Trophoblast cell (in vitro differentiated cells and primary cell): ENCODE measurements around the gene TRAF5.
A peak's percentile ranks its signal among the peaks of the same experiment; 100 is the strongest.
"Not testable (repeated sequence)": the region's sequence is repeated elsewhere in the genome, so short reads cannot be mapped to it uniquely, and the experiment has no call there.

ENCODE experiments used
- DNase-seq, 2 donors: peaks; one replicate each; pipeline ENCODE4 v3.0.0-alpha.2; 2016
- H2AFZ ChIP-seq: 2 replicates; pipeline ENCODE4 v1.6.1; 2013; ENCODE audit warnings: low read length, moderate library complexity, mild to moderate bottlenecking; ENCODE audit not compliant: insufficient read depth, poor library complexity
- H2AK5ac ChIP-seq: 2 replicates; pipeline ENCODE4 v1.6.1; 2013; ENCODE audit warnings: mild to moderate bottlenecking, low read length
- H2BK120ac ChIP-seq: 2 replicates; pipeline ENCODE4 v1.6.1; 2013; ENCODE audit warnings: low read length, mild to moderate bottlenecking, moderate library complexity; ENCODE audit not compliant: insufficient read depth, poor library complexity
- H2BK12ac ChIP-seq: 2 replicates; pipeline ENCODE4 v1.6.1; 2013; ENCODE audit warnings: mild to moderate bottlenecking, low read length, moderate library complexity
- H2BK5ac ChIP-seq: 2 replicates; pipeline ENCODE4 v1.6.1; 2013; ENCODE audit warnings: low read length, low read depth, moderate library complexity, mild to moderate bottlenecking; ENCODE audit not compliant: poor library complexity
- H3K14ac ChIP-seq: 2 replicates; pipeline ENCODE4 v1.6.1; 2013; ENCODE audit warnings: mild to moderate bottlenecking, low read length
- H3K18ac ChIP-seq: 2 replicates; pipeline ENCODE4 v1.6.1; 2013; ENCODE audit warnings: mild to moderate bottlenecking, low read length
- H3K23ac ChIP-seq: 2 replicates; pipeline ENCODE4 v1.6.1; 2013; ENCODE audit warnings: low read length
- H3K27ac ChIP-seq: 2 replicates; pipeline ENCODE4 v1.5.1; 2013; ENCODE audit warnings: low read depth, mild to moderate bottlenecking, inconsistent platforms, low read length, moderate library complexity
- H3K27me3 ChIP-seq: 2 replicates; pipeline ENCODE4 v1.6.1; 2013; ENCODE audit warnings: inconsistent platforms, mild to moderate bottlenecking, low read length, moderate library complexity; ENCODE audit not compliant: insufficient read depth
- H3K36me3 ChIP-seq, 2 experiments: 1 replicate in 1 of 2; 2 replicates in 1 of 2; pipeline ENCODE4 v1.6.1; 2013; ENCODE audit warnings: low read length in 2 of 2, mild to moderate bottlenecking in 2 of 2, moderate library complexity in 1 of 2; ENCODE audit not compliant: insufficient read depth in 2 of 2, control insufficient read depth in 1 of 2
- H3K4ac ChIP-seq: 2 replicates; pipeline ENCODE4 v1.6.1; 2013; ENCODE audit warnings: low read depth, mild to moderate bottlenecking, low read length, moderate library complexity
- H3K4me1 ChIP-seq, 2 experiments: 1 replicate in 1 of 2; 2 replicates in 1 of 2; pipeline ENCODE4 v1.6.1; 2013; ENCODE audit warnings: low read length in 2 of 2, mild to moderate bottlenecking in 2 of 2, moderate library complexity in 1 of 2; ENCODE audit not compliant: insufficient read depth in 2 of 2, control insufficient read depth in 1 of 2
- H3K4me2 ChIP-seq: 2 replicates; pipeline ENCODE4 v1.6.1; 2013; ENCODE audit warnings: inconsistent platforms, mild to moderate bottlenecking, low read length, moderate library complexity
- H3K4me3 ChIP-seq: 2 replicates; pipeline ENCODE4 v1.5.1; 2013; ENCODE audit warnings: mild to moderate bottlenecking, low read depth, low read length, inconsistent platforms
- H3K79me1 ChIP-seq: one replicate; pipeline ENCODE4 v1.6.1; 2013; ENCODE audit warnings: low read length
- H3K79me2 ChIP-seq: 2 replicates; pipeline ENCODE4 v1.6.1; 2013; ENCODE audit warnings: low read length, mild to moderate bottlenecking; ENCODE audit not compliant: control insufficient read depth, insufficient read depth, poor library complexity
- H3K9ac ChIP-seq: 2 replicates; pipeline ENCODE4 v1.6.1; 2013; ENCODE audit warnings: mild to moderate bottlenecking, low read length
- H3K9me3 ChIP-seq: 2 replicates; pipeline ENCODE4 v1.6.1; 2013; ENCODE audit warnings: low read depth, mild to moderate bottlenecking, control low read depth, inconsistent platforms, low read length; ENCODE audit not compliant: insufficient read depth
- H4K12ac ChIP-seq: 2 replicates; pipeline ENCODE4 v1.6.1; 2013; ENCODE audit warnings: low read depth, mild to moderate bottlenecking, low read length, moderate library complexity
- H4K8ac ChIP-seq: 2 replicates; pipeline ENCODE4 v1.6.1; 2013; ENCODE audit warnings: low read depth, mild to moderate bottlenecking, low read length, moderate library complexity
- H4K91ac ChIP-seq: one replicate; pipeline ENCODE4 v1.6.1; 2013; ENCODE audit warnings: low read depth, mild to moderate bottlenecking, low read length, moderate library complexity
- WGBS: extraction: QIAGEN DNeasy Blood & Tissue Kit; methylation state at CpG from one replicate; pipeline ENCODE4 v1.1.7; 2013; ENCODE audit warnings: missing lambda C conversion rate; ENCODE audit not compliant: insufficient read length, insufficient coverage; ENCODE audit errors: extremely low coverage; 5-methylcytosine and 5-hydroxymethylcytosine counted together

Gene TRAF5

DNA sequence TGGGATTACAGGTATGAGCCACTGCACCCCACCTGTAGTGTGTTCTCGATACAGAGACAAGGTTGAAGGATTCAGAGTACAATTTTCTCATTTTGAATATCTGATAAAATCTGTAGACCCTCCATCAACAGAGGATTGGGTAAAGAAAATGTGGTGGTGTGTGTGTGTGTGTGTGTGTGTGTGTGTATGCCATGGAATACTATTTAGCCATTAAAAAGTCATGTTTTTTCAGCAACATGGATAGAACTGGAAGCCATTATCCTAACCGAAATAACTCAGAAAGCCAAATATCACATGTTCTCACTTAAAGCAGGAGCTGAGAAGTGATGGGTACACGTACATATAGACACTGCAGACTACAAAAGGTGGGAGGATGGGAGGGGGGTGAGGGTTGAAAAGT lies 57.9 kb downstream of the TRAF5 start:
- Histone ChIP-seq H2AK5ac (no peak overlapping the region), H3K27me3 (no peaks in the 10 kb centered on the region), H3K79me2 (peaks cover 4% of the 10 kb centered on the region), H4K8ac (no peak overlapping the region), H3K27ac (no peak overlapping the region), H2BK5ac (no peak overlapping the region), H3K4me1 (no peaks in the 10 kb centered on the region), H3K14ac (no peak overlapping the region), H3K23ac (no peak overlapping the region), H3K36me3 (no peaks in the 10 kb centered on the region), H3K4me2 (no peak overlapping the region), H2AFZ (no peak overlapping the region), H3K4ac (no peak overlapping the region), H3K18ac (no peak overlapping the region), H2BK12ac (no peak overlapping the region), H4K91ac (no peak overlapping the region), H3K9ac (no peak overlapping the region), H3K4me3 (no peak overlapping the region), H2BK120ac (no peak overlapping the region), H3K79me1 (peaks cover 8% of the 10 kb centered on the region), H4K12ac (no peak overlapping the region), H3K9me3 (no peaks in the 10 kb centered on the region)
- no CpG with 5 or more reads among the region's 3 CpGs for WGBS
- no peak for DNase-seq

DNA sequence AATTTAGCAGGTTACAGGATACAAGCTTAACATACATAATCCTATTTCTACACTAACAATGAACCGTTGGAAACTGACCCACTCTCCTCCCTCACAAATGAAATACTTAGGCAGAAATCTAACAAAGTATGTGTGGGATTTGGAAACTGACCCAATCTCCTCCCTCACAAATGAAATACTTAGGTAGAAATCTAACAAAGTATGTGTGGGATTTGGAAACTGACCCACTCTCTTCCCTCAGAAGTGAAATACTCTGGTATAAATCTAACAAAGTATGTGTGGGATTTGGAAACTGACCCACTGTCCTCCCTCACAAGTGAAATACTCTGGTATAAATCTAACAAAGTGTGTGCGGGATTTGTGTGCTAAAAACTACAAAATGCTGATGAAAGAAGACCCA lies 60.3 kb downstream of the TRAF5 start:
- Histone ChIP-seq H3K79me2 (peaks cover 4% of the 10 kb centered on the region), H3K79me1 (peaks cover 8% of the 10 kb centered on the region), H4K12ac (no peak overlapping the region), H2BK12ac (no peak overlapping the region), H3K4me1 (no peaks in the 10 kb centered on the region), H3K4ac (no peak overlapping the region), H4K91ac (no peak overlapping the region), H3K27ac (no peak overlapping the region), H3K9me3 (no peaks in the 10 kb centered on the region), H3K4me3 (no peak overlapping the region), H3K9ac (no peak overlapping the region), H2AFZ (no peak overlapping the region), H2BK120ac (no peak overlapping the region), H3K23ac (no peak overlapping the region), H3K27me3 (no peaks in the 10 kb centered on the region), H2AK5ac (no peak overlapping the region), H3K14ac (no peak overlapping the region), H3K4me2 (no peak overlapping the region), H2BK5ac (no peak overlapping the region), H3K18ac (no peak overlapping the region), H4K8ac (no peak overlapping the region), H3K36me3 (no peaks in the 10 kb centered on the region)
- DNase-seq: peak; percentile 1 to 69
- no CpG with 5 or more reads among the region's 2 CpGs for WGBS

DNA sequence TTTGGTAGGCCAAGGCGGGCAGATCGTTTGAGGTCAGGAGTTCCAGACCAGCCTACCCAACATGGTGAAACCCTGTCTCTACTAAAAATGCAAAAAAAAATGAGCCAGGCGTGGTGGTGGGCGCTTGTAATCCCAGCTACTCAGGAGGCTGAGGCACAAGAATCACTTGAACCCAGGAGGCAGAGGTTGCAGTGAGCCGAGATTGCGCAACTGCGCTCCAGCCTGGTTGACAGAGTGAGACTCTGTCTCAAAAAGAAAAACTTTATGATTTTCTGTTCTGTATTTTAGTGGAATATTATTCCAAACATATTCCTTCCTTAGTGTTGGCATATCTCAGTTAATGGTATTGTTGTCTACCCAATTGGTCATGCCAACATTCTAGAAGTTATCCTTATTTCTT lies 64.2 kb downstream of the TRAF5 start:
- not testable (repeated sequence) for H4K8ac ChIP-seq, H2AK5ac ChIP-seq, H3K9ac ChIP-seq, H3K36me3 ChIP-seq, H2BK12ac ChIP-seq, H3K18ac ChIP-seq, H3K23ac ChIP-seq, H2BK5ac ChIP-seq, H3K4me2 ChIP-seq, H3K79me2 ChIP-seq, H4K12ac ChIP-seq, H3K27ac ChIP-seq, H3K4me1 ChIP-seq, H3K14ac ChIP-seq, H3K79me1 ChIP-seq, H2AFZ ChIP-seq, H4K91ac ChIP-seq, H3K4ac ChIP-seq, DNase-seq, H3K9me3 ChIP-seq, H3K27me3 ChIP-seq, H2BK120ac ChIP-seq, H3K4me3 ChIP-seq
- WGBS: no CpG with 5 or more reads among the region's 7 CpGs

DNA sequence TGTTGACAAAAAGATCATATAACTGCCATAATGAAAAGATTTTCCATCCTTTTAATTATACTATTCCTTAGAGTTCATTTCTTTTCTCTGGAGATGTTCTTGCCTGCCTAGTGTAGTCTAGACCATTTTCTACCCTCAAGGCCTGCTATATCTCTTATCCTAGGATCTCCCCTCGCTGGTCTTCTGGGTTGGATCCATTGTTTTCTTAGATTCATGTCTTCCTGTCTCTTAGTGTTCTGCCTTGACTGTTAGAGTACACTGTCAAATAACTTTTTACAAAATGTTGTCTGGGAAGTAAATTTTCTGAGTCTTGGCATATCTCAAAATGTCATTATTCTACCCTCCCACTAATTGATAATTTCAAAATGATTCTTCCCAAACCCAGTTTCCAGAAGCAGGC lies 66.6 kb downstream of the TRAF5 start:
- H3K27me3 ChIP-seq: no peaks in the 10 kb centered on the region

More for the DNA sequence above, 66.6 kb downstream of the TRAF5 start:
- Histone ChIP-seq H3K36me3 (no peaks in the 10 kb centered on the region), H3K23ac (no peak overlapping the region), H3K18ac (no peak overlapping the region), H3K4me2 (no peak overlapping the region), H3K9me3 (no peaks in the 10 kb centered on the region), H2BK12ac (no peak overlapping the region), H3K4ac (no peak overlapping the region), H3K9ac (no peak overlapping the region), H2AFZ (no peak overlapping the region), H3K27ac (no peak overlapping the region), H3K14ac (no peak overlapping the region), H3K4me1 (no peaks in the 10 kb centered on the region), H2BK120ac (no peak overlapping the region), H4K8ac (no peak overlapping the region), H2BK5ac (no peak overlapping the region), H3K79me2 (no peaks in the 10 kb centered on the region), H3K79me1 (no peaks in the 10 kb centered on the region), H2AK5ac (no peak overlapping the region), H4K12ac (no peak overlapping the region), H4K91ac (no peak overlapping the region), H3K4me3 (no peak overlapping the region)
- DNase-seq: no peak
- no CpG with 5 or more reads among the region's 1 CpG for WGBS
